Nephron progenitor cell (in vitro differentiated cells): ENCODE measurements around the gene RAD21L1.

ENCODE experiments used
- DNase-seq: peaks from one replicate; pipeline ENCODE4 v3.0.0; 2021
- H3K27ac Mint-ChIP-seq: 2 replicates; pipeline ENCODE4 v1.8.0; 2021; ENCODE audit warnings: mild to moderate bottlenecking, moderate library complexity, mixed read lengths
- H3K27me3 Mint-ChIP-seq: 2 replicates; pipeline ENCODE4 v1.8.0; 2021; ENCODE audit warnings: mild to moderate bottlenecking, low read depth, mixed read lengths; ENCODE audit not compliant: poor library complexity
- H3K36me3 Mint-ChIP-seq: 2 replicates; pipeline ENCODE4 v1.8.0; 2021; ENCODE audit warnings: low read depth, mixed read lengths
- H3K4me1 Mint-ChIP-seq: 2 replicates; pipeline ENCODE4 v1.8.0; 2021; ENCODE audit warnings: mixed read lengths
- H3K4me3 Mint-ChIP-seq: 2 replicates; pipeline ENCODE4 v1.8.0; 2021; ENCODE audit warnings: mild to moderate bottlenecking, moderate library complexity, mixed read lengths
- H3K9me3 Mint-ChIP-seq: 2 replicates; pipeline ENCODE4 v1.8.0; 2021; ENCODE audit warnings: mild to moderate bottlenecking, moderate library complexity, mixed read lengths
- CTCF ChIP-seq: fragments of 200-600 bp; sonication (generic); IDR thresholded peaks from 2 replicates; pipeline ENCODE4 v1.5.0; 2021; ENCODE audit warnings: antibody characterized with exemption

Gene RAD21L1

GRCh38 chr20:1195226-1195625 is 30.6 kb upstream of the RAD21L1 start:
- peaks cover 16% of the 10 kb centered on the region for H3K27me3 Mint-ChIP-seq

GRCh38 chr20:1196634-1197033 is 29.2 kb upstream of the RAD21L1 start:
- DNase-seq, result no peak
- Mint-ChIP-seq H3K9me3 (no peaks in the 10 kb centered on the region), H3K27me3 (peaks cover 9% of the 10 kb centered on the region), H3K36me3 (no peaks in the 10 kb centered on the region), H3K4me3 (no peak overlapping the region), H3K4me1 (no peaks in the 10 kb centered on the region), H3K27ac (no peak overlapping the region)
- TF ChIP-seq CTCF, result no peak

More at GRCh38 chr20:1195226-1195625, 30.6 kb upstream of the RAD21L1 start:
- Mint-ChIP-seq H3K36me3 (no peaks in the 10 kb centered on the region), H3K4me1 (no peaks in the 10 kb centered on the region), H3K4me3 (no peak overlapping the region), H3K27ac (no peak overlapping the region), H3K9me3 (no peaks in the 10 kb centered on the region)
- TF ChIP-seq CTCF, result no peak
- DNase-seq, result no peak

- no peak for TF ChIP-seq CTCF
- Mint-ChIP-seq H3K27me3 (peaks cover 6% of the 10 kb centered on the region), H3K36me3 (no peaks in the 10 kb centered on the region), H3K4me3 (no peak overlapping the region), H3K27ac (no peak overlapping the region), H3K4me1 (no peaks in the 10 kb centered on the region), H3K9me3 (no peaks in the 10 kb centered on the region)
- DNase-seq, result no peak
Measured at GRCh38 chr20:1197801-1198200, 28.0 kb upstream of the RAD21L1 start.

GRCh38 chr20:1198751-1199150 is 27.1 kb upstream of the RAD21L1 start:
- Mint-ChIP-seq H3K9me3 (no peaks in the 10 kb centered on the region), H3K27ac (no peak overlapping the region), H3K4me3 (no peak overlapping the region), H3K36me3 (no peaks in the 10 kb centered on the region), H3K4me1 (no peaks in the 10 kb centered on the region), H3K27me3 (peaks cover 6% of the 10 kb centered on the region)
- no peak for TF ChIP-seq CTCF
- DNase-seq, result no peak

- no peak for TF ChIP-seq CTCF
- Mint-ChIP-seq H3K36me3 (no peaks in the 10 kb centered on the region), H3K4me1 (no peaks in the 10 kb centered on the region), H3K27me3 (peaks cover 6% of the 10 kb centered on the region), H3K27ac (no peak overlapping the region), H3K9me3 (no peaks in the 10 kb centered on the region), H3K4me3 (no peak overlapping the region)
- no peak for DNase-seq
Measured at GRCh38 chr20:1199212-1199873, 26.5 kb upstream of the RAD21L1 start.

GRCh38 chr20:1199964-1200363 is 25.9 kb upstream of the RAD21L1 start:
- DNase-seq, result no peak
- no peak overlapping the region for H3K4me3 Mint-ChIP-seq
- no peaks in the 10 kb centered on the region for H3K36me3 Mint-ChIP-seq
- H3K27me3 Mint-ChIP-seq, result peaks cover 6% of the 10 kb centered on the region
- H3K4me1 Mint-ChIP-seq, result no peaks in the 10 kb centered on the region
- no peaks in the 10 kb centered on the region for H3K9me3 Mint-ChIP-seq
- no peak overlapping the region for H3K27ac Mint-ChIP-seq
- TF ChIP-seq CTCF, result no peak
